SK-N-SH treated with all-trans-retinoic acid at 6 μM for 48 hours (cell line): Measurements from ENCODE around the gene CEP192.

Experiments
- ARNTL ChIP-seq: fragments of 450-650 bp; formaldehyde crosslinking; IDR thresholded peaks from 2 replicates; pipeline ENCODE4 v1.5.0; 2020; ENCODE audit warnings: low read depth, mild to moderate bottlenecking, moderate library complexity, borderline replicate concordance
- OSR1 ChIP-seq: fragments of 250-450 bp; sonication (Bioruptor Pico); IDR thresholded peaks from 2 replicates; pipeline ENCODE4 v1.8.0; 2022; ENCODE audit warnings: moderate library complexity, mild to moderate bottlenecking, inconsistent platforms
- TOX ChIP-seq: fragments of 250-450 bp; sonication (Bioruptor Pico); IDR thresholded peaks from 2 replicates; pipeline ENCODE4 v1.8.0; 2021; ENCODE audit warnings: mild to moderate bottlenecking, moderate library complexity, borderline replicate concordance
- ZFP3 ChIP-seq: fragments of 250-450 bp; sonication (Bioruptor Pico); IDR thresholded peaks from 2 replicates; pipeline ENCODE4 v1.5.0; 2020; ENCODE audit warnings: mild to moderate bottlenecking, moderate library complexity
- ZNF8 ChIP-seq: fragments of 450-650 bp; formaldehyde crosslinking; IDR thresholded peaks from 2 replicates; pipeline ENCODE4 v1.5.0; 2020; ENCODE audit warnings: mild to moderate bottlenecking, moderate library complexity

The CEP192 gene

DNA sequence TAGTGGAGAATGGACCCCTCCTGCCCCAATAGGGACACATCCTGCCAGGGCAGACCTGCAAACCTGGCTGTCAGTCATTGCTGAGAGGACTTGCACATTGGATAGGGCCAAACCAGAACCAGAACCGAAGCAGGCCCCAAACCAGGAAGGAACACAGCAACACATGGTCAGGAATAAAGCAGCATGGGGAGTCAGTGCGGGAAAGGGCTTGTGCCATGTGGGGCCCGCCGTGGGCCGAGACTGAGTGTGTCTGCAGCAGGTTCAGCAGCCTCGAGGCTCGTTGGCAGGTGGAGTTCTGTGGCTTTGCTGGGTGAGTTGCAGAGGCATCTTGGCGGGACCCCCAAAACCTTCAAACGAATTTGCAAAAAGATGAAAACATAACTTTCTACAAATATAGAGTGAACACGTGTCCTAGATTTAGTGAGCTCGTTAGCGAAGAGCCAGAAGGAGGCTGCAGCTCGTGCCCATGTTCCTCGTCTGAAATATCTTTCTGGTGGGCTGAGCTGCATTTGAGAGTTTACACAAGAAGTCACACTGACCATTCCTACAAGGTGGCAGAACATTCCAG is 182.5 kb downstream of the CEP192 start (continued):
- TF ChIP-seq ARNTL (no peak), ZFP3 (CRISPR knock-in tag) (no peak), TOX (CRISPR knock-in tag) (no peak), OSR1 (CRISPR knock-in tag) (no peak), ZNF8 (CRISPR knock-in tag) (no peak)
